HepG2 (cell line): ENCODE measurements around the gene SOX13. TPM values are rescaled to one million over a fixed set of nuclear protein-coding genes. Genes with fewer than 3 reads are reported as not detected.

Experiments
- ATAC-seq: fragments of 200-7000 bp; cut with Tn5 transposase; 3 replicates; pipeline ENCODE4 v1.9.1; 2020; ENCODE audit warnings: mild to moderate bottlenecking, moderate library complexity
- BruUV-seq: library from RNA; stranded (reverse); fragments of 400-500 nt; replicated peaks from 2 replicates; lab custom pipeline; 2021; lab: Mats Ljungman, UMichigan
- CTCF ChIA-PET: fragments of 300-600 bp; formaldehyde crosslinking; extraction: SDS; loops from one replicate; lab custom pipeline; 2021; ENCODE audit warnings: low total read pairs, inconsistent platforms, low intra/inter-chr PET ratio; lab: Yijun Ruan, JAX
- POLR2A ChIA-PET: fragments of 350-600 bp; sonication (Branson Sonifier 250); formaldehyde crosslinking; loops from one replicate; lab custom pipeline; 2020; ENCODE audit warnings: antibody characterized with exemption, inconsistent platforms; lab: Yijun Ruan, JAX
- DNase-seq: peaks from one replicate; pipeline ENCODE4 v3.0.0-alpha.2; 2015; ENCODE audit warnings: low spot score
- FAIRE-seq: peaks from 3 replicates; lab custom pipeline; 2011; peaks lifted over from hg19 to GRCh38; lab: Jason Lieb, UNC
- H2AFZ ChIP-seq: one replicate; pipeline ENCODE4 v1.6.1; 2011; ENCODE audit warnings: low read length, inconsistent platforms
- H3K27ac ChIP-seq: fragments of 300-600 bp; 3 replicates; pipeline ENCODE4 v1.8.0; 2011; ENCODE audit warnings: mixed run types, mild to moderate bottlenecking, mixed read lengths, low read length, inconsistent platforms; ENCODE audit not compliant: insufficient read depth; ENCODE audit errors: extremely low read length
- H3K27me3 ChIP-seq, 2 experiments: fragments of 200-600 bp in 1 of 2; 2 replicates in 1 of 2; 3 replicates in 1 of 2; pipeline versions ENCODE4 v1.6.0 to v1.8.0; 2011; ENCODE audit warnings: low read length in 2 of 2, mild to moderate bottlenecking in 2 of 2, moderate library complexity in 2 of 2, inconsistent platforms in 1 of 2; ENCODE audit not compliant: insufficient read depth in 2 of 2, control insufficient read depth in 1 of 2
- H3K36me3 ChIP-seq, 2 experiments: fragments of 200-600 bp in 1 of 2; replicated peaks in 1 of 2; 2 replicates in 1 of 2; 3 replicates in 1 of 2; pipeline versions ENCODE4 v1.5.1 to v1.8.0; 2011; ENCODE audit warnings: low read length in 2 of 2, inconsistent platforms in 1 of 2; ENCODE audit not compliant: insufficient read depth in 2 of 2, control insufficient read depth in 1 of 2
- H3K4me1 ChIP-seq: 2 replicates; pipeline ENCODE4 v1.5.1; 2012; ENCODE audit warnings: low read length, inconsistent platforms; ENCODE audit not compliant: insufficient read depth
- H3K4me2 ChIP-seq: 2 replicates; pipeline ENCODE4 v1.6.0; 2011; ENCODE audit warnings: low read depth, low read length, inconsistent platforms
- H3K4me3 ChIP-seq, 3 experiments: fragments of 200-600 bp in 1 of 3; sonication (generic), shearing (Covaris generic) in 1 of 3; replicated peaks in 1 of 3; 2 replicates each; pipeline ENCODE4 v1.5.1; 2011 to 2016; ENCODE audit warnings: low read length in 3 of 3, inconsistent platforms in 2 of 3, low read depth in 2 of 3, mild to moderate bottlenecking in 2 of 3, control low read depth in 1 of 3, mixed read lengths in 1 of 3; ENCODE audit not compliant: insufficient read depth in 1 of 3
- H3K79me2 ChIP-seq: one replicate; pipeline ENCODE4 v1.6.1; 2011; ENCODE audit warnings: low read length, inconsistent platforms; ENCODE audit not compliant: insufficient read depth
- H3K9ac ChIP-seq: 2 replicates; pipeline ENCODE4 v1.6.0; 2011; ENCODE audit warnings: mild to moderate bottlenecking, low read depth, low read length, inconsistent platforms; ENCODE audit not compliant: insufficient read depth
- H3K9me3 ChIP-seq: 2 replicates; pipeline ENCODE4 v1.5.1; 2012; ENCODE audit warnings: mild to moderate bottlenecking, low read length
- H4K20me1 ChIP-seq: 2 replicates; pipeline ENCODE4 v1.6.0; 2011; ENCODE audit warnings: inconsistent platforms, mild to moderate bottlenecking, low read length, moderate library complexity; ENCODE audit not compliant: insufficient read depth
- HIVEP1 ChIP-seq: sonication (generic); formaldehyde crosslinking; IDR thresholded peaks from 2 replicates; pipeline ENCODE4 v1.4.0; 2020; ENCODE audit warnings: mild to moderate bottlenecking, missing genetic modification reagents
- PITX1 ChIP-seq: sonication (generic); formaldehyde crosslinking; IDR thresholded peaks from 2 replicates; pipeline ENCODE4 v1.5.1; 2020; ENCODE audit warnings: mild to moderate bottlenecking, missing genetic modification reagents
- ZFP36L1 ChIP-seq: sonication (generic); formaldehyde crosslinking; IDR thresholded peaks from 2 replicates; pipeline ENCODE4 v1.8.0; 2022; ENCODE audit warnings: mild to moderate bottlenecking, missing genetic modification reagents, moderate library complexity
- ZNF207 ChIP-seq: fragments of 450-650 bp; IDR thresholded peaks from 2 replicates; pipeline ENCODE4 v1.6.1; 2016; ENCODE audit warnings: antibody characterized with exemption, borderline replicate concordance
- ZNF326 ChIP-seq: sonication (generic); formaldehyde crosslinking; IDR thresholded peaks from 2 replicates; pipeline ENCODE4 v1.4.0; 2020; ENCODE audit warnings: missing genetic modification reagents, borderline replicate concordance
- ZNF33A ChIP-seq: sonication (generic); formaldehyde crosslinking; IDR thresholded peaks from 2 replicates; pipeline ENCODE4 v1.5.1; 2020; ENCODE audit warnings: missing genetic modification reagents, mild to moderate bottlenecking, moderate library complexity, borderline replicate concordance
- ZNF75D ChIP-seq: sonication (generic); formaldehyde crosslinking; IDR thresholded peaks from 2 replicates; pipeline ENCODE4 v1.8.1; 2023; ENCODE audit warnings: missing genetic modification reagents, mild to moderate bottlenecking, borderline replicate concordance
- WGBS: methylation state at CpG from one replicate; pipeline ENCODE4 v1.1.6; 2017; ENCODE audit warnings: low lambda C conversion rate; 5-methylcytosine and 5-hydroxymethylcytosine counted together
- in situ Hi-C: cut with HindIII; loops from 2 replicates; pipeline ENCODE4 v1.10.0; 2017; ENCODE audit warnings: low pct_unique_long_range_greater_than_20kb; ENCODE audit not compliant: extremely low pct_ligation_motif_present
- intact Hi-C: fragments of 100-400 bp; cut with micrococcal nuclease; formaldehyde crosslinking; loops from one replicate; pipeline ENCODE4 v1.10.0; 2022; ENCODE audit not compliant: unreplicated experiment
- polyA plus RNA-seq, 8 experiments: library from polyadenylated mRNA; depleted of rRNA in 3 of 8; stranded (reverse) in 7 of 8; unstranded in 1 of 8; fragments of >200 nt; fragmentation: Illumina TruSeq in 4 of 8; extraction: Trizol in 4 of 8; gene quantifications; 2 replicates each; pipeline versions ENCODE4 v1.2.1 to v1.2.3, GENCODE V29; 2011 to 2016; ENCODE audit warnings: low read depth in 4 of 8, missing spikeins in 1 of 8, mixed read lengths in 1 of 8; ENCODE audit not compliant: insufficient read depth in 1 of 8
- total RNA-seq, 5 experiments: library from RNA; depleted of rRNA; stranded (reverse); fragments of >200 nt; fragmentation: Illumina TruSeq; extraction: Trizol; gene quantifications; 2 replicates each; pipeline ENCODE4 v1.2.3, GENCODE V29; 2016; ENCODE audit warnings: low read depth in 1 of 5
- TF ChIP-seq, protein P1 (sequence below): sonication (generic); formaldehyde crosslinking; conservative IDR thresholded peaks from 2 replicates; pipeline ENCODE4 v1.8.0; 2022; ENCODE audit warnings: low read depth, missing genetic modification reagents
- TF ChIP-seq, protein P2 (sequence below): IDR thresholded peaks from 2 replicates; pipeline ENCODE4 v1.6.1; 2016; ENCODE audit warnings: missing compliant biosample characterization, missing genetic modification reagents, borderline replicate concordance
- TF ChIP-seq, protein P3 (sequence below): sonication (generic); formaldehyde crosslinking; IDR thresholded peaks from 2 replicates; pipeline ENCODE4 v1.5.1; 2020; ENCODE audit warnings: mild to moderate bottlenecking, missing genetic modification reagents, moderate library complexity

Gene SOX13
- total and polyA plus RNA-seq, 2 of the 13 experiments (the other 11 are each of a cell fraction or from before 2014, with no cell fraction given): 13.3 to 15.8 TPM

DNA sequence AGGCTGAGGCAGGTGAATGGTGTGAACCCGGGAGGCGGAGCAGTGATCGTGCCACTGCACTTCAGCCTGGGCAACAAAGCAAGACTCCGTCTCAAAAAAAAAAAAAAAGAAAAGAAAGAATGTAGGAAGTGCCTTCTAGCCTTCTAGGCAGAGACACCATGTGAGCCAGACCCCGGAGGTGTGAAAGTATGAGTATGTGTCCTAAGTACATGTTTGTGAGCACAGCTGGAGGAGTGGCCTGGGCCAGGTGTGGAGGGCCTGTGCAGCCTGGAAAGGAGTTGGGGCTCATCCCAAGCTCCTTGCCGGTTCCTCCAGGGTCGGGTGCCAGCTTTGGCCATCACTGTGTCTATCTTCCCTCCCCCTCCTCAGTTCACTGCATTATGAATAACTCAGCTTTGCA, 13.0 kb downstream of the SOX13 start:
- POLR2A ChIA-PET: interaction anchor here (0.8 kb wide), 1 partner anchor 17 kb away, joined by 3 read pairs; no protein-coding TSS in a partner anchor
- peaks cover 0 to 3% of the 10 kb centered on the region in 2 experiments; a peak in 1 of 5 replicates for H3K36me3 ChIP-seq
- H3K4me3 ChIP-seq: no peak overlapping the region
- no peak overlapping the region for H3K4me2 ChIP-seq
- 82% methylated on average over 7 of the region's 7 CpGs for WGBS
- no peak overlapping the region for H3K27ac ChIP-seq
- H4K20me1 ChIP-seq: peaks cover 7% of the 10 kb centered on the region
- in situ Hi-C loops (no loop called here), intact Hi-C loops (no loop called here)
- FAIRE-seq (no peak), DNase-seq (no peak), ATAC-seq (no peak)
- no TSS peak for BruUV-seq
- H3K9ac ChIP-seq: no peak overlapping the region
- peaks cover 82% of the 10 kb centered on the region for H3K79me2 ChIP-seq
- H3K27me3 ChIP-seq: no peaks in the 10 kb centered on the region
- H2AFZ ChIP-seq: no peak overlapping the region
- CTCF ChIA-PET: no interaction called here
- no peaks in the 10 kb centered on the region for H3K9me3 ChIP-seq
- H3K4me1 ChIP-seq: peaks cover 56% of the 10 kb centered on the region
- TF ChIP-seq ZFP36L1 (CRISPR knock-in tag) (no peak), PITX1 (CRISPR knock-in tag) (no peak), ZNF326 (no peak), ZNF75D (no peak), HIVEP1 (CRISPR knock-in tag) (no peak), ZNF207 (no peak), ZNF33A (CRISPR knock-in tag) (no peak)
- TF ChIP-seq, protein P1, sequence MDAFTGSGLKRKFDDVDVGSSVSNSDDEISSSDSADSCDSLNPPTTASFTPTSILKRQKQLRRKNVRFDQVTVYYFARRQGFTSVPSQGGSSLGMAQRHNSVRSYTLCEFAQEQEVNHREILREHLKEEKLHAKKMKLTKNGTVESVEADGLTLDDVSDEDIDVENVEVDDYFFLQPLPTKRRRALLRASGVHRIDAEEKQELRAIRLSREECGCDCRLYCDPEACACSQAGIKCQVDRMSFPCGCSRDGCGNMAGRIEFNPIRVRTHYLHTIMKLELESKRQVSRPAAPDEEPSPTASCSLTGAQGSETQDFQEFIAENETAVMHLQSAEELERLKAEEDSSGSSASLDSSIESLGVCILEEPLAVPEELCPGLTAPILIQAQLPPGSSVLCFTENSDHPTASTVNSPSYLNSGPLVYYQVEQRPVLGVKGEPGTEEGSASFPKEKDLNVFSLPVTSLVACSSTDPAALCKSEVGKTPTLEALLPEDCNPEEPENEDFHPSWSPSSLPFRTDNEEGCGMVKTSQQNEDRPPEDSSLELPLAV (CRISPR knock-in tag): no peak
- TF ChIP-seq, protein P2, sequence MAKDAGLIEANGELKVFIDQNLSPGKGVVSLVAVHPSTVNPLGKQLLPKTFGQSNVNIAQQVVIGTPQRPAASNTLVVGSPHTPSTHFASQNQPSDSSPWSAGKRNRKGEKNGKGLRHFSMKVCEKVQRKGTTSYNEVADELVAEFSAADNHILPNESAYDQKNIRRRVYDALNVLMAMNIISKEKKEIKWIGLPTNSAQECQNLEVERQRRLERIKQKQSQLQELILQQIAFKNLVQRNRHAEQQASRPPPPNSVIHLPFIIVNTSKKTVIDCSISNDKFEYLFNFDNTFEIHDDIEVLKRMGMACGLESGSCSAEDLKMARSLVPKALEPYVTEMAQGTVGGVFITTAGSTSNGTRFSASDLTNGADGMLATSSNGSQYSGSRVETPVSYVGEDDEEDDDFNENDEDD (CRISPR knock-in tag): no peak
- TF ChIP-seq, protein P3, sequence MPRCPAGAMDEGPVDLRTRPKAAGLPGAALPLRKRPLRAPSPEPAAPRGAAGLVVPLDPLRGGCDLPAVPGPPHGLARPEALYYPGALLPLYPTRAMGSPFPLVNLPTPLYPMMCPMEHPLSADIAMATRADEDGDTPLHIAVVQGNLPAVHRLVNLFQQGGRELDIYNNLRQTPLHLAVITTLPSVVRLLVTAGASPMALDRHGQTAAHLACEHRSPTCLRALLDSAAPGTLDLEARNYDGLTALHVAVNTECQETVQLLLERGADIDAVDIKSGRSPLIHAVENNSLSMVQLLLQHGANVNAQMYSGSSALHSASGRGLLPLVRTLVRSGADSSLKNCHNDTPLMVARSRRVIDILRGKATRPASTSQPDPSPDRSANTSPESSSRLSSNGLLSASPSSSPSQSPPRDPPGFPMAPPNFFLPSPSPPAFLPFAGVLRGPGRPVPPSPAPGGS: no peak
